Measurements from ENCODE around the gene SLC12A5.
A peak's percentile ranks its signal among the peaks of the same experiment; 100 is the strongest.
"Not testable (repeated sequence)": the region's sequence is repeated elsewhere in the genome, so short reads cannot be mapped to it uniquely, and the experiment has no call there.

Gene SLC12A5

GRCh38 chr20:46084805-46085178, 55.8 kb downstream of the SLC12A5 start:
- DNase-seq, result no peak

GRCh38 chr20:46085179-46085851, 56.3 kb downstream of the SLC12A5 start:
- DNase-seq, result no peak

- no peak for DNase-seq
Observed at GRCh38 chr20:46087161-46087560, 58.1 kb downstream of the SLC12A5 start.

GRCh38 chr20:46088409-46089166, 59.6 kb downstream of the SLC12A5 start:
- no peak for DNase-seq

GRCh38 chr20:46089167-46089416, 60.1 kb downstream of the SLC12A5 start:
- DNase-seq, result no peak

- DNase-seq, result peak; percentile 82
Observed at GRCh38 chr20:46089417-46090388, 60.7 kb downstream of the SLC12A5 start, which contains the start of gene NCOA5. TSS of gene NCOA5 (minus strand) at chr20:46089962. CDS start at chr20:46079424, 10,538 bp downstream.

GRCh38 chr20:46091622-46092535, 62.9 kb downstream of the SLC12A5 start:
- DNase-seq, result not testable (repeated sequence)

GRCh38 chr20:46093531-46093930, 64.5 kb downstream of the SLC12A5 start:
- DNase-seq, result no peak

- DNase-seq, result no peak
Observed at GRCh38 chr20:46099491-46100287, 70.7 kb downstream of the SLC12A5 start.

GRCh38 chr20:46100444-46100843, 71.4 kb downstream of the SLC12A5 start:
- not testable (repeated sequence) for DNase-seq

- DNase-seq, result no peak
Observed at GRCh38 chr20:46100988-46101387, 72.0 kb downstream of the SLC12A5 start.

- no peak for DNase-seq
Observed at GRCh38 chr20:46101957-46102356, 72.9 kb downstream of the SLC12A5 start.

- no peak for DNase-seq
Observed at GRCh38 chr20:46102940-46103339, 73.9 kb downstream of the SLC12A5 start.

GRCh38 chr20:46104262-46104661, 75.2 kb downstream of the SLC12A5 start:
- no peak for DNase-seq

GRCh38 chr20:46107061-46107460, 78.0 kb downstream of the SLC12A5 start:
- DNase-seq, result no peak

GRCh38 chr20:46108435-46108841, 79.4 kb downstream of the SLC12A5 start:
- no peak for DNase-seq

GRCh38 chr20:46108976-46109375, 80.0 kb downstream of the SLC12A5 start:
- DNase-seq, result no peak
